MCF 10A (cell line): ENCODE measurements around the gene ARL3. TPM values are rescaled to one million over a fixed set of nuclear protein-coding genes. Genes with fewer than 3 reads are reported as not detected.
"Not testable (repeated sequence)": the region's sequence is repeated elsewhere in the genome, so short reads cannot be mapped to it uniquely, and the experiment has no call there.

Source experiments
- BruUV-seq: library from RNA; stranded (reverse); fragments of 400-500 nt; replicated peaks from 2 replicates; lab custom pipeline; 2021; lab: Mats Ljungman, UMichigan
- CTCF ChIA-PET: fragments of 300-600 bp; sonication (Branson Sonifier 250); formaldehyde crosslinking; extraction: SDS; loops from one replicate; lab custom pipeline; 2021; ENCODE audit warnings: antibody characterized with exemption, inconsistent platforms; lab: Yijun Ruan, JAX
- POLR2A ChIA-PET: fragments of 300-600, 350-650 bp; sonication (Branson Sonifier 250); formaldehyde crosslinking; extraction: SDS; loops from one replicate; lab custom pipeline; 2020; ENCODE audit warnings: antibody characterized with exemption, inconsistent platforms; lab: Yijun Ruan, JAX
- DNase-seq: peaks from one replicate; pipeline ENCODE4 v3.0.0-alpha.2; 2018; ENCODE audit not compliant: unreplicated experiment
- H3K27ac Mint-ChIP-seq: one replicate; pipeline ENCODE4 v1.8.0; 2022; ENCODE audit warnings: mild to moderate bottlenecking, low read depth, mixed read lengths; ENCODE audit not compliant: unreplicated experiment
- H3K27me3 Mint-ChIP-seq: one replicate; pipeline ENCODE4 v1.8.0; 2022; ENCODE audit warnings: mixed read lengths; ENCODE audit not compliant: insufficient read depth, unreplicated experiment
- H3K36me3 Mint-ChIP-seq: one replicate; pipeline ENCODE4 v1.8.0; 2022; ENCODE audit warnings: mild to moderate bottlenecking, moderate library complexity, mixed read lengths; ENCODE audit not compliant: insufficient read depth, unreplicated experiment
- H3K4me1 Mint-ChIP-seq: one replicate; pipeline ENCODE4 v1.8.0; 2022; ENCODE audit warnings: mixed read lengths; ENCODE audit not compliant: insufficient read depth, unreplicated experiment
- H3K4me3 Mint-ChIP-seq: one replicate; pipeline ENCODE4 v1.8.0; 2022; ENCODE audit warnings: mild to moderate bottlenecking, moderate library complexity, mixed read lengths; ENCODE audit not compliant: unreplicated experiment
- H3K9me3 Mint-ChIP-seq: one replicate; pipeline ENCODE4 v1.8.0; 2022; ENCODE audit warnings: mixed read lengths; ENCODE audit not compliant: unreplicated experiment
- intact Hi-C: fragments of 100-400 bp; cut with micrococcal nuclease; formaldehyde crosslinking; loops from 2 replicates; pipeline ENCODE4 v1.14.1; 2022
- total RNA-seq: library from RNA; stranded (reverse); gene quantifications from 2 replicates; pipeline ENCODE4 v1.2.3, GENCODE V29; 2022
- TF ChIP-seq, protein P1 (sequence below): fragments of 200-600 bp; IDR thresholded peaks from one replicate; pipeline ENCODE4 v1.8.0; 2022; ENCODE audit warnings: antibody characterized with exemption, mild to moderate bottlenecking; ENCODE audit not compliant: unreplicated experiment

ARL3 gene
- total RNA-seq, 1 experiment from 2014 or later = 6.8 TPM

DNA sequence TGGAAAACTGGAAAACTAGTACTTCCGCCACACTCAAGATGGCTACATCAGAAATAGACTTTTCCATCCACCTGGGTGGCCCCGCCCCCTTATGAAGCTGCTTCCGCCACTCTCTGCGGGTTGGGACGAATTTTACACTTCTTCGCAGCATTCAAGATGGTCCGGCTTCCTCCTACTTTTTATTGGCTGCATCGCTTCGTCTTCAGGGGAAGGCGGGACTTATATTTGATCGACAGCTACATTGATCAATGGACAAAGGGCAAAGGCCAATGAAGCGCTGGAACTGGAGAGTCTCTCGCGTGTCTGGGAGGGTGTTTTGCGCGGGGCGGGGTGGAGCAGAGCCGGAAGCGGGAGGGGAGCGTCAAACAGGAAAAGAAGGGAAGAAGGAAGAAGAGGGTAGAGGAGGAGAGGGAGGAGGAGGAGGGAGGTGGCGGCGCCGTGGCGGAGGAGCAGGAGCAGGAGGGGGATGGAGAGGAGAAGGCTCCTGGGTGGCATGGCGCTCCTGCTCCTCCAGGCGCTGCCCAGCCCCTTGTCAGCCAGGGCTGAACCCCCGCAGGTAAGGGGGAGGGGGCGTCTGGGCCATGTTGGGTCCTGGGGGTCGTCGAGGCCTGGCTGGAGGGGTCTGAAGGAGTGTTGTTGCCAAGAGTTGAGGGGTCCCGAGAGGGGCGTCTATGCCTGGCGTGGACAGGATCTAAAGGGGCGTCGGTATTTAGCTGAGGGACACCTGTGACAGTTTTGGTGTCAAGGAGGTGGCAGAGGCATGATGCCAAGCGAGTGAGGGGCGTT is 29.6 kb upstream of the ARL3 start, which contains the start of gene WBP1L:
Gene WBP1L, plus strand, starts transcription at position 361 of the 786 bp plus-strand sequence. Its CDS starts 106 bp downstream, at position 467.
- Mint-ChIP-seq H3K27me3 (no peaks in the 10 kb centered on the region), H3K4me3 (peak within 1 kb of the TSS; percentile 91), H3K9me3 (no peaks in the 10 kb centered on the region), H3K27ac (peak within 1 kb of the TSS; percentile 97), H3K4me1 (peaks cover 24% of the 10 kb centered on the region), H3K36me3 (peaks cover 28% of the 10 kb centered on the region)
- BruUV-seq = no TSS peak
- peak; percentile 99 for DNase-seq
- intact Hi-C loops = loop anchor here (1.0 to 5.0 kb wide), 2 partner anchors 29 to 39 kb away; partner anchors contain the start of genes ARL3 and SFXN2
- POLR2A ChIA-PET = interaction anchor here (0.6 to 4.4 kb wide), 30 partner anchors 8 to 499 kb away, joined by 3 to 41 read pairs (median 6); partner anchors contain the start of genes ACTR1A, ARL3, CNNM2 and CUEDC2
- TF ChIP-seq, protein P1, sequence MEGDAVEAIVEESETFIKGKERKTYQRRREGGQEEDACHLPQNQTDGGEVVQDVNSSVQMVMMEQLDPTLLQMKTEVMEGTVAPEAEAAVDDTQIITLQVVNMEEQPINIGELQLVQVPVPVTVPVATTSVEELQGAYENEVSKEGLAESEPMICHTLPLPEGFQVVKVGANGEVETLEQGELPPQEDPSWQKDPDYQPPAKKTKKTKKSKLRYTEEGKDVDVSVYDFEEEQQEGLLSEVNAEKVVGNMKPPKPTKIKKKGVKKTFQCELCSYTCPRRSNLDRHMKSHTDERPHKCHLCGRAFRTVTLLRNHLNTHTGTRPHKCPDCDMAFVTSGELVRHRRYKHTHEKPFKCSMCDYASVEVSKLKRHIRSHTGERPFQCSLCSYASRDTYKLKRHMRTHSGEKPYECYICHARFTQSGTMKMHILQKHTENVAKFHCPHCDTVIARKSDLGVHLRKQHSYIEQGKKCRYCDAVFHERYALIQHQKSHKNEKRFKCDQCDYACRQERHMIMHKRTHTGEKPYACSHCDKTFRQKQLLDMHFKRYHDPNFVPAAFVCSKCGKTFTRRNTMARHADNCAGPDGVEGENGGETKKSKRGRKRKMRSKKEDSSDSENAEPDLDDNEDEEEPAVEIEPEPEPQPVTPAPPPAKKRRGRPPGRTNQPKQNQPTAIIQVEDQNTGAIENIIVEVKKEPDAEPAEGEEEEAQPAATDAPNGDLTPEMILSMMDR = no peak
- CTCF ChIA-PET = interaction anchor here (0.5 to 2.2 kb wide), 6 partner anchors 10 to 1955 kb away, joined by 3 to 15 read pairs (median 4); no protein-coding TSS in a partner anchor

DNA sequence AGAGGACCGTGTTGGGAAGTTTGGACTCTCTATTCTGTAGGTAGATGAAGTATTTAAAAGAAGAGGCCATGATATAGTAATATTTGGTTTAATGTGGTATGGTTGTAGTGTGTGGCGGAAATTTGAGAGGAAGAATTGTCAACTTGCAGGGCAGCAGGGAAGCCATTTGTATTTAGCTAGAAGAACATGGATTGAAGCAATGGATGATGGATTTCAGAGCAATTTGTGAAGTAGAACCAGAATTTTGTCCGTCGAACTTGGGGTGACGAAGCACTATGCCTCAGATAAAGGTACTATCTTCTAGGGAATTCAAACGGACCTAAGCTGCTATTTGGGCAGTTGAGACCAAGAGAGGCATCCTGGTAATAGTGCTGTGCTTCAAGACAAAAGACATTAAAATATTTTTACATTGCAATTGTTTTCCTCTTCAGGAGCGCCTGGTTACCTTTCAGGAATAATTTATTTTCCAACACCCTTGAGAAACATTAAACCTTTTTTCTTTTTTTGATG is 28.9 kb upstream of the ARL3 start:
- CTCF ChIA-PET = interaction anchor here (0.5 to 2.4 kb wide), 8 partner anchors 11 to 1954 kb away, joined by 3 to 15 read pairs (median 3); partner anchors contain the start of genes ARL3 and SFXN2
- intact Hi-C loops = loop anchor here (1.0 to 5.0 kb wide), 2 partner anchors 29 to 39 kb away; partner anchors contain the start of genes ARL3 and SFXN2
- H3K9me3 Mint-ChIP-seq = no peaks in the 10 kb centered on the region
- peaks cover 22% of the 10 kb centered on the region for H3K36me3 Mint-ChIP-seq
- no TSS peak for BruUV-seq
- TF ChIP-seq, protein P1 = no peak
- peak overlapping the region; percentile 91 for H3K4me3 Mint-ChIP-seq
- POLR2A ChIA-PET = interaction anchor here (0.6 to 4.4 kb wide), 26 partner anchors 8 to 500 kb away, joined by 3 to 41 read pairs (median 6); partner anchors contain the start of genes ACTR1A, ARL3, CNNM2 and CUEDC2
- peaks cover 20% of the 10 kb centered on the region for H3K4me1 Mint-ChIP-seq
- H3K27ac Mint-ChIP-seq = peak overlapping the region; percentile 97
- H3K27me3 Mint-ChIP-seq = no peaks in the 10 kb centered on the region
- no peak for DNase-seq

DNA sequence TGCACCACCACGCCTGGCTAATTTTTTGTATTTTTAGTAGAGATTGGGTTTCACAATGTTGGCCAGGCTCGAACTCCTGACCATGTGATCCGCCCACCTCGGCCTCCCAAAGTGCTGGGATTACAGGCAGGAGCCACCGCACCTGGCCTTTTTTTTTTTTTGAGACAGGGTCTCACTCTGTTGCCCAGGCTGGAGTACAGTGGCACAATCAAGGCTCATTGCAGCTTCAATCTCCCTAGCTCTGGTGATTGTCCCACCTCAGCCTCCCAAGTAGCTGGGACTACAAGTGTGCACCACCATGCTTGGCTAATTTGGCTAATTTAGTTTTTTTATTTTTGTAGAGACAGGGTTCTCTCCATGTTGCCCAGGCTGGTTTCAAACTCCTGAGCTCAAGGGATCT is 28.1 kb upstream of the ARL3 start:
- not testable (repeated sequence) for H3K4me3 Mint-ChIP-seq, H3K9me3 Mint-ChIP-seq, H3K27ac Mint-ChIP-seq, DNase-seq, BruUV-seq, H3K27me3 Mint-ChIP-seq
- intact Hi-C loops = loop anchor here (5.0 kb wide), 1 partner anchor 40 kb away; no protein-coding TSS in a partner anchor
- POLR2A ChIA-PET = interaction anchor here (0.6 to 4.4 kb wide), 6 partner anchors 9 to 285 kb away, joined by 3 to 41 read pairs (median 24); partner anchors contain the start of genes ARL3 and SFXN2
- H3K36me3 Mint-ChIP-seq = peaks cover 21% of the 10 kb centered on the region
- H3K4me1 Mint-ChIP-seq = peaks cover 20% of the 10 kb centered on the region
- CTCF ChIA-PET = interaction anchor here (0.6 to 2.4 kb wide), 5 partner anchors 10 to 159 kb away, joined by 3 to 11 read pairs (median 8); partner anchors contain the start of genes ARL3 and SFXN2

DNA sequence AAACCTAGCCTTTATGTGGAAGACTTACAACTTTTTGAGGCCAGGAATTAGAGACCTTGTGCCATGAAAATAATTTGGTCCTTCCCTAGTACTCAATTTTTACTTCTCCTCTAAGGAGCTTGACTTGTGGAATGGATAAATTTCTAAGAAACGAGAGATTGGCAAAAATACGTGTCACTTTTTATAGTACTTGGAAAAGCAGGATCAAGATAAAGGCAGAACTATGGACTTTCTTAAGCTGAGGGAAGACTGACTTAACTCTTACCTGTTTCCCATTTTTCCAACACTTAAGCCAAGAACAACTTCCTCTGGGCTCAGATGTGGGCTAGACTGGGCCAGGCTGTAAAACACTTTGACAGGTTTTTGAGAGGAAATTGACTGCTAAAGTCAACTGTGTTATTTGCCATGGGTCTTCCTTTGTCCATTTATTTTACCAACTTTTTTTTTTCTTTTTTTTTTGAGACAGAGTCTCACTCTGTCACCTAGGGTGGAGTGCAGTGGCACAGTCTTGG is 27.6 kb upstream of the ARL3 start:
- TF ChIP-seq, protein P1 = no peak
- no peak for DNase-seq
- intact Hi-C loops = loop anchor here (5.0 kb wide), 1 partner anchor 41 kb away; no protein-coding TSS in a partner anchor
- H3K4me1 Mint-ChIP-seq = peaks cover 20% of the 10 kb centered on the region
- no peak overlapping the region for H3K4me3 Mint-ChIP-seq
- no peaks in the 10 kb centered on the region for H3K27me3 Mint-ChIP-seq
- H3K36me3 Mint-ChIP-seq = peaks cover 19% of the 10 kb centered on the region
- ChIA-PET POLR2A (interaction anchor here (0.6 to 4.4 kb wide), 10 partner anchors 9 to 285 kb away, joined by 3 to 41 read pairs (median 6); partner anchors contain the start of genes ARL3 and SFXN2), CTCF (interaction anchor here (0.6 to 2.4 kb wide), 6 partner anchors 10 to 159 kb away, joined by 3 to 11 read pairs (median 6); partner anchors contain the start of genes ARL3 and SFXN2)
- no TSS peak for BruUV-seq
- no peak overlapping the region for H3K27ac Mint-ChIP-seq
- no peaks in the 10 kb centered on the region for H3K9me3 Mint-ChIP-seq
